Inflammatory macrophage treated with lipopolysaccharide for 4 hours (primary cell): ENCODE data around the gene THAP10.
"Not testable (repeated sequence)": the region's sequence is repeated elsewhere in the genome, so short reads cannot be mapped to it uniquely, and the experiment has no call there.

Source experiments
- DNase-seq: peaks from one replicate; pipeline ENCODE4 v3.0.0-alpha.2; 2020

The THAP10 gene

DNA sequence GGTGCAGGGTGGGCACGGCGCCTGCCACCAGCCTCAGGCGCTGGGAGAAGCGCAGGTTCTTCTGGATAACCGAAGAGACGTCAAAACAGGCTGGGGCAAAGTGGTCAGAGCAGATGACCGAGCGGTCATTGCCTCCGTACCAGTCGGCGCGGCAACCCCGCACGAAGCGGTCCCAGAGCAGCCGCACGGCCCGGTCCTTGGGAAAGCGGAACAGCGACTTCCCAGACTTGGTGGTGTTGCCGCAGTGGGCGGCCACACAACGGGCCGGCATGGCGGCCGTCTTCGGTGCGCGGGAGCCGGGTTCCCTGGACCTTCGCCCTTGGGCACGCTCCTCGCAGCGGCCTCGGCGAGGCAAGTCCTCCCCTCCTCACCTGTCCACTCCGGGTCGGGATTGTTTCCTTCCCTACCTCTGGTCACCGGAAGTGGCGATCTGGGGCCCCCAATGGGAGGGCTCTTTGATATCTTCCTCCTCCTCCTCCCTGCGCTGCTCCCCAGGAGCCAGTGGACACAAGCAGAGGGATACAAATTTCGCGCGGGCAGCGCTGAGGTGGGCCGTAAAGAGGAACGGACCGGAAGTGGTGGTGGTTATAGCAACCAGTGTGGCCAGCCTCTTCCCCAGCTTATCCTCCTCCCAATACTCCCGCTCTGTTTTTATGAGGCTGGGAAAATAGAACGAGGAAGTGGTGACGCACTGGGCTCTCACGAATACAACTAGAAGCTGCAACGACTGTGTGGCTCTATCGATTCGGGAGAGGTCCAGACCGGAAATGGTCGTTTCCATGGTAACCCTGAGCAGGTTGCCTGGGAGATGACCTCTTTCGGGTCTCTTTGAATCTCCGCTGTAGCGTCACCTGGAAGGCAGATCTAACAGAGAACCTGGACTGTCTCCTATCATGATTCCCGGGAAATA is at the start of gene THAP10, which contains the start of gene LRRC49:
TSS of gene THAP10 (minus strand) at position 432 of the 910 bp plus-strand sequence. CDS start at position 271, 161 bp downstream.
TSS of gene LRRC49 (plus strand) at position 825 of the 910 bp plus-strand sequence. CDS start at position 894, 69 bp downstream.
- DNase-seq, result peak; percentile 76

DNA sequence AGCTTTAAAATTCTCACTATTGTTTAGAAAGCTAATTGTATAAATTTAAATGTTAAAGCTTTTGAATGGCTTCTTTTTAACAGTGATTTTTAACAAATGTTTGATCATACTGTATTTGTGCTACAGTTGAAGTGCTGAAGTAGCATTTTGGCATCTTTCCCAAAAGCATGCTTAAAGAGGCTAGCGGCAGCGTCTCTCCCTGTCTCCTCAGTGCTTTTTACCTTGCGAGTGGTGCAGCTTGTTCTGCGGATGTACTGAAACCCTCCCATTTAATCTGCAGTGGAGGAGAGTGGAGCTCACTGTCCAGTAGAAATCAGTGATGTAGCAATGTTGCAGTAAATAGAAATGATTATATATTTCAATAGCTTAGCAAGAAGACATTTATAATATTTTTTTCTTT is 44.1 kb upstream of the THAP10 start:
- no peak for DNase-seq

DNA sequence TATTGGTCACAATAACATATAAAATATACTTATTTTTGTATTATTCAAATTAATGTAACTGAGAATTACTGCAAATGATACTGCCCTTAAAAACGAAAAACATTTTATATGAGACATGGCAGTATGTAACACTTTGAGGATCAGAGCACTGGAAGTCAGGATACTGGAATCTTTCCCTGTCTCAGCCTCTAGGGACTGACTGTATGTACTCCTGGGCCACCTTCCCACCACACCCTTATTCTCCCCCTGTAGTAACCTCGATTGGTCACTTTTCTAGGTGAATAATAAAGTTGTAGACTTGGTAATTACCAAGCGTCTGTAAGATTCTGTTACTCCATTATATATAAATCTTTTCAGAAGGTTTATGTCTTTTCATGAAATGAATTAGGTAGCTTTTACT is 43.4 kb upstream of the THAP10 start:
- no peak for DNase-seq

DNA sequence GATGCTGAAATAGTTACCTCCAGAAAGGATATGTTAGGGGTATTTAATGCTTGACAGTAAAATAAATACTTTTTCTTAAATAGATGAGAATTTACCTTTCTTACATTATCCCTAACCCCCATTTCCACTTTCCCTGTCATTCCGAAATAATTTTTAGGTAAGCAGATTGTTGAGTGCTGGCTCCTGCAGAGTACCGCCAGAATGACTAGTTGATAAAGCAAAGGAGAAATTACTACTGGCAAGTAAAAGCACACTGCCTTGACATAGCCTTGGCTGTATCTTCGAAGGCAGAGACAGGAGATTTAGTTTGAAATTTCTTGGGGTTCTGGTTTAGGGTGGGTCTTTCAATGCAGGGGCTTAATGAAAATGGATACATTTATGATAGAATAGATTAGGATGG is 41.2 kb upstream of the THAP10 start:
- no peak for DNase-seq

DNA sequence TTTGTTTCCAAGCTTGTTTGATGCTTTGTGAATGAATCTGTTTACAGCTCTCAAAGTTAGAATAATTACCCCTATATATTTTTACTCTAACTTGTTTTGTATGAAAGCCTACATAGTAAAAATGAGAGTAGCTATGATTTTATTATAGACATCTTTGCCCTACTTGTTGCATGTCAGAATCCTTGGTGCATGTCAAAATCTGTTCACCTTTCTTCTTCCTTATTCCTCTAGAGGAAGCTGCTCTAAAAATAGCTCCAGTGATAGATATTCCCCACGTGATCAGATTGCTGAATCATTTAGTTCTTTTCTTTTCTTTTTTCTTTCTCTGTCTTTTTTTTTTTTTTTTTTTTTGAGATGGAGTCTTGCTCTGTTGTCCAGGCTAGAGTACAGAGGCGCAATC is 40.2 kb upstream of the THAP10 start:
- DNase-seq, result peak; percentile 21

DNA sequence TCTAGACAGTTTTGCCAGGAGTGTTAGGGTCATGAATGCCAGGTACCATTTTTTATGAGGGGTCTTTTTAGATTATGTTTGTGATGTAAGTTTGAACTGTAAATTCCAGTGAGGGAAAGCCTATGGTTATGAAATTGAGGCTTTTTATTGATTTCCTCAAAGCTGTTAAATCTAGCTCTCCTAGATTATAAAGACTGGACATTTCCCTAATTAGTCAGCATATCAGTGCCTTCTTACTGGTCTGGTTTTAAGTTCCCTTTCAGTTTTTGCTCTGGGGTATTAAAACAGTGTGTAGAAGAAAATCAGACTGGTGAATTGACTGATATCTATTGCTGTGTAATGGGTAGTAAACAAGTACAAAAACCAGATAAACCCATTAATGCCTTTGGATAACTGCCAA is 39.6 kb upstream of the THAP10 start:
- peak; percentile 47 for DNase-seq

DNA sequence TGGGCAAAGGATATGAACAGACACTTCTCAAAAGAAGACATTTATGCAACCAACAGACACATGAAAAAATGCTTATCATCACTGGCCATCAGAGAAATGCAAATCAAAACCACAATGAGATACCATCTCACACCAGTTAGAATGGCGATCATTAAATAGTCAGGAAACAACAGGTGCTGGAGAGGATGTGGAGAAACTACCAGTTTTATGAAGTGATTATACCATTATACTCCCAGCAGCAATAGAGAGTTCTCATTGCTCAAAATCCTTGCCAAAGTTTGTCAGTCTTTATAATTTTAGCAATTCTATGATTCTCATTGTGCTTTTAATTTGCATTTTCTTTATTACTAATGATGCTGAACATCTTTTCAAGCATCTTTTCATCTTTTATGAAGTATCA is 34.7 kb upstream of the THAP10 start:
- DNase-seq, result not testable (repeated sequence)

DNA sequence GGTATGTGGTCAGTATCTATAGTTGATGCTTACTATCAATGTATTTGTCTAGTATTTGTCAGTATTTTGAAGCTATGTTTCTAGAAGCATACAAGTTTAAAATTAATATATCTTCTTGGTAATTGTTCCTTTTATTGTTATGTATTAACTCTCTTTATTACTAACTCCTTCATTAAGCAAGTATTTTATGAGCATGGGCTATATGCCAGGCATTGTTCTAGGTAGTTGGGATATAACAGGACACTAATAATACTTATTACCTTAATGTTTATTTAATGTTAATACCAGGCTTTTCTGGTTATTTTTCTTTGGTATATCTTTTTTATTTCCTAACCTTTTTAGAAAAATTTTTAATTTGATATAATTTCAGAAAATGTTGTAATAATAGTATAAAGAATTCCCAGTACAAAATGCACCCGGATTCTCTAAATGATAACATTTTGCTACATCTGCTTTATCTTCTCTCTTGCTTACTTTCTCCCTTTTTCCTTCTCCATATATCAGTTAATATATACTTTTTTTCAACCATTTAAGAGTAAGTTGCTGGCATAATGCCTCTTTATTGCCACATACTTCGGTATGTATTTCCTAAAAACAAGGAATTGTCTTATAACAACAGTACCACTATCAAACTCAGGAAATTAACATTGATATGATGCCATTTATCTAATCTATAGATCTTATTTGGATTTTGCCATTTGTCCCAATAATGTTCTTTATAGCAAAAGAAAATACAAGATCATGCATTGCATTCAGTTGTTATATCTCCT is 31.3 kb upstream of the THAP10 start:
- DNase-seq, result no peak

DNA sequence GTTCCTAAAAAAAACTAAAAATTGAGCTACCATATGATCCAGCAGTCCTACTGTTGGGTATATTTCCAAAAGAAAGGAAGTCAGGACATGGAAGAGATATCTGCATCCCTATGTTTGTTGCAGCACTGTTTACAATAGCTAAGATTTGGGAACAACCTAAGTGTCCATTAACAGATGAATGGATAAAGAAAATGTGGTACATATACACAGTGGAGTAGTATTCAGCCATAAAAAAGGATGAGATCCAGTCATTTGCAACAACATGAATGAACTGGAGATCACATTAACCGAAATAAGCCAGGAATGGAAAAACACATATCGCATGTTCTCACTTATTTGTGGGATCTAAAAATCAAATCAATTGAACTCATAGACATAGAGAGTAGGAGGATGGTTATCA is 29.9 kb upstream of the THAP10 start:
- DNase-seq, result no peak

DNA sequence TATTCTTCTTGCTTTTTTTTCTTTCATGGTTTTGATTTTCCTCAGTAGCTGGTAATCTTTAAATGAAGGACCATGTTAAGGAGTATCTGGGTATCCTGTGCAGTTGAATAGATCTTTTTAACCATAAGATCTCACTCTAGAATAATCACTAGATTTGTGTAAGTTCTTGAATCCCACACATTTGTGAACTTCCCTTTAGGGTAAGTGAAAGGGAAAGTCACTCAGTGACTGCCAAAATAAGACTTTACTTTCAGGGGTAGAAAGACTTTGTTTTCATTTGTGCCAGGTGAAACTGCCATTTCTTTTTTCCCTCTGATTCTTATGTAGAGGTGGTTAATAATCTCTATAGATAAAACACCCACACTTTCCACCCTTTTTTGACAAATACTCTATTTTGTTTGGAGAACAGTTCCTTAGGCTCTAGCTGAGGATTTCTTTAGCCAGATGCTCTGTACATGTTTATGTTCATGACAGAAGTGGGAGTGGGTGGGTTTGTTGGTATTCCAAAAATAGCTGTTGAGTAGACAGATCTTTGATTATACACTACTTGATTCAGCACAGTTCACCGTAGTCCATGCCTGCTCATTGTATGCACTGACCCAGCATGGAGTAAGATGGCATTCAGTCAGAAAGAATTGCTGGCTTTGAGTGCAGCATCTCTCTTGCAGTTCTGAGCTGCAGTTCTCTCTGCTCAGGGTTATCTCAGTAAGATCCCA is 28.9 kb upstream of the THAP10 start:
- DNase-seq, result peak; percentile 51

DNA sequence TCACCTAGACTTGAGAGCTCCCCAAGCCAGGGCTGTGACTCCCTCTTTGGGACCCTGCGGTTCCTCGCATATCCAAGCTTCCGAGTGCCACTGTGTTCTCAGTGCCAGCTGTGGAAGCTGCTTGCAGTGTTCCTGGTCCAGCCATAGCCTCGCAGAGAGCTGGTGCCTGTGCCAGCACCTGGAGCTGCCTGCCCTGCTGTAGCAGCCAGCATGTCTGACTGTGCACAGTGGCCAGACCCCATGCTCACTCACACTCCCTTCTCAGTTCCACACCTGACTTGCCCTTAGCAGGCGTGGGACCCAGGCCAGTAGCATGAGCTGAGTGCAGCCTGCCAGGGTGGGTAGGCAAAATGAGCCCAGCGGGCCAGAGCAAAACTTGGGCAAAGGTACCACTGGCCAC is 25.7 kb upstream of the THAP10 start:
- no peak for DNase-seq

DNA sequence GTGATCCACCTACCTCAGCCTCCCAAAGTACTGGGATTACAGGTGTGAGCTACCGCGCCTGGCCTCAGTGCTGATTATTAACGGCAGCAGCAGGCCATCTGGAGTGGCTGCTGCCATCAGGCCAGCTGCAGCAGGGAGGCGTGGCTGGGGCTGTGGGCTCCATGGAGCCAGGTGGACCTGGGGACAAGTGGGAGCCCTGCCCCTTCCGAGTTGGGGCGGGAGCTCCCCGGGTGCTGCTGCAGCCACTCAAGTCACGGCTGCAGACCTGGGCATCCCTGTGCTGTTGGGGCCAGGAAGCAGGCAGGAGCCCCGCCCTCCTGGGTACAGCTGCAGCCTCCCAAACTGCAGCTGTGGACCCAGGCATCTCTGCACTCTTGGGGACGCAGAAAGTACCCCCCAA is 24.3 kb upstream of the THAP10 start:
- no peak for DNase-seq

DNA sequence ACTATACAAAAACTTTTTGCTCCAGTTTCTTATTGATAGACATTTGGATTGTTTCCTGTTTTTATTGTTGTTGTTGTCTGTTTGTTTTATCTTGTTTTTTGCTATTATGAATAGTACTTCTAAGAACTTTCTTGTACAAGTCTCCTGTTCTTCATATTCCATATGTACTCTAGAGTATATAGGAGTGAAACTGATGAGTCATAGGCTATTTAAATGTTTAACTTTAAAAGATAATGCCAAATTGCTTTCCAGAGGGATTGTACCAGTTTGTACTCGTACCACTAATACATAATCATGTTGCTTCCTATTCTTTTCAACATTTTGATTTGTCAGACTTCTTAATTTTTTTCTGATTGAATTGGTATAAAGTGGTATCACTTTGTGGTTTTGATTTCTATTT is 20.0 kb upstream of the THAP10 start:
- DNase-seq, result no peak

DNA sequence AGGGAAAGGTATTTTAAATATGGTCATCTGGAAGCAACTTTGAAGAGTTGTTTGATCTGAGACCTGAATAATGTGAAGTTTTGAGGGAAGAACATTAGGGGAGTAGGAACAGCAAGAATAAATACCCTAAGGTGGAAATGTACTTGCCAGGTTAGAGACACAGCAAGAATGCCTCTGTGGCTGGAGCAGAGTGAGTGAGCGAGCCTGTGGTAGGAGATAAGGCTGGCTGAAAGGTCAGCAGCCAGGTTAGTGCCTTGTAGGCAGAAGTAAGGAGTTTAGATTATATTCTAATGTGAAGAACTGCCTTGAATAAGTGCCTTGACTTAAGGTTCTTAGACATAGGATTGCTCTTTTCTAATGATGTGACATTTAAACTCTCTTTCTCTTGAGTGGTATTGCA is 18.7 kb upstream of the THAP10 start:
- DNase-seq, result no peak

DNA sequence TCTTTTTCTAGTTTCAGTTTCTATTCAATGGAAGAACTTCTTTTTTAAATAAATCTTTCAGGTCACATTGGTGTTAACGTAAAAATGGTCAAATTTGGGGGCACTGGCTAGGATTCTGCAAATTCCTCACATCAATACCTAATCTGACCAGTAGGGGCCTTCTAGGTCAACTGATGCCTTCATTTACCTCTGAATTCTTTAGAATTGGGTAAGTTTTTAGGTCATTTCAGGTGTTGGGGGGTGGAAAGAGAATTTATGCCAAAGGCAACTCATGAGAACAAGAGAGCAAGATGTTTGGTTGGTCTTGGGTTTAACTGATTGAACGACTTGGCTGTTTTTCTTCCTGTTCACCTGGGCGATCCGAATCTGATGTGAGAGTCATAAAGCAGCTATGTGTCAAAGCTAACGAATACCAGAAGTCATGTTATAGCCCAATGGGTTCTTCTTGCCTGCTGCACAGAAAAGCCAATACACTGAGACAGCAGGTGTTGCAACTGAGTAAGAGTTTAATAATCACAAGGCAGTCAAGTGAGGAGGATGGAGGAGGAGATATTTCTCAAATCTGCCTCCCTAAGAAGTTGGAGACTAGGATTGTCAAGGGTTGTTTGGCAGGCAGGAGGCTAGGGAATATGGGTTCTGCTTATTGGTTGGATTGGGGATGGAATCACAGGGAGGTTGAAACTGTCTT is 15.7 kb upstream of the THAP10 start:
- DNase-seq, result no peak

DNA sequence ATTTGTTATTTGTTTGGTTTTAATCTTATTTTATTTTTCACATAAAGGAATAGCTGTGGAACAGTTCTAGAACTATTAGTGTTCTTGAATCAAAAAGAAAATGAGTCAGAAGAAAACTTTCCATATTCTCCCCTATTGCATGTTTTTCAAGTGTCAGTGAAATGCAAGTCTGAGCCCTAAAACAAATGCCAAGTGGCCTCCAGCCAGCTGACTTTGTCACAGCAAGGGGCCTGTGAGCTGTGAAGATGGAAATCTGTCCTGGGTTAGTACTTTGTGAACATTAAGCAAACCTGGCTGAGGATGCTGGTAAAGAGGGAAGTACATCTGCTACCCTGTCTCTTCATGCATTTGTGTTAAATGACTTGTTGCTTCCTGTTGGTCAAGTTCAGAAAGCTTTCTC is 14.6 kb upstream of the THAP10 start:
- DNase-seq, result no peak

DNA sequence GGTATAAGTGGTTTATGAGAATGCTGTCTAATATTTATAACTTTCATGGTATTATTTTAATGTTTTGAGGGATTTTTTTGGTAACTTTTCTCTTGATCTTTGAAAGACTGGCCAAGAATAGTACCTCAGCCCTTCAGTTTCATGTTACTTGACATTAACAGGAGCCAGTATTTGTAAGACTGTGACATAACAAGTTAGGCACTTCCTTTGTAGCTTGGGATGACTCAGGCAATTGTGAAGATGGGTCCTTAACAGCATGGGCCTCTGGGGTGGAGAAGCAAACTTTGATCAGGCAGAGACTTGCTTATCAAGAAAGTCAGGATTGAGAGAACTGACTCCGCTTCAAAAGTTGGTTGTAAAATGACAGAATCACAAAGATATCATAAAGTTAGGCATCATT is 9.9 kb upstream of the THAP10 start:
- DNase-seq, result peak; percentile 4

DNA sequence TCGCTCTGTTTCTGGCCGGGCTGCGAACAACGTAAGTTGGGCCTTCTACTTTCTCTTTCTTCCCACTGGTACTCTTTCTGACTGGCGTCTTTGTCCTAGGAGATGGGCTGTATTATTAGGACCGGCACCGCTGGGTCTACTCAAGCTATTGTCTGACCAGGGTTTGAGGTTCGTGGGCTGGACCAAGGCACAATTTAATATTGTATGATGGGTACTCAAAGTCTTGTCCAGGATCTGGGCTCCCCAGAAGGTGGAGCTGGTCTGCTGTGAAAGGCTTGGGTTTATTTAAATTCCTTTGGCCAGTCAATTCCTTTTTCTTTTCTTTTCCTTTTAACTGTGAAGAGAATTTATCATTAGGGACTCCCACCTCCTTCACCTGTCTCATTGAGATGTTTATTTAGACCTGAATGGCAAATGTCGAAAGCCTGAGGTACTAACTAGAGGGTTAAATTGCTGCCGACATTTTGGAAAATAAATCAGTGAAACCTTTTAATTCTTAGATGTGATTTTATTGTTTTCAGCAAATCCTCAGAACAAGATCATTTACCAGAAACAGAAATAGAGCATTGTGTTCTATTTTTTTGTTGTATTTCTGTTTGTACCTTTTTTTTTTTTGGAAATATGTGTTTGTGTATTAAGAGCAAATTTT is 803 bp upstream of the THAP10 start:
- peak; percentile 22 for DNase-seq

DNA sequence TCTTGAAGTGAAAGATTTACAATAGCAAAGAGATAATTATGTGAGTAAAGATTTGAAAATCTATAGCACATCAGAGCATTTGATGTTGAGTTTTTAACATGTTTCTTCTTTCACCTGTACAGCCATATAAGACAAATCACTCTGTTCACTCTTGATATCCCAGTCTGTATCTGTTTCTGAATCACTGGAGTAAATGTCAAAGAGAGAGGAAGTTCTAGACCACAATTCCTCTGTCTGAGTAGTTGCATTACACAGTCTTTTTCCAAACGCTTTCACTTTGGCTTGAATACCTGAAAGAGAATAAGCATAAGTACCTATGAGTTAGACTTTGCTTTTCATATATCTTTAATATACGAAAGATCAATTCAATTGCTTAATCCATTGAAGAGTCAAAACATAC is 9.9 kb downstream of the THAP10 start:
- DNase-seq, result peak; percentile 40

DNA sequence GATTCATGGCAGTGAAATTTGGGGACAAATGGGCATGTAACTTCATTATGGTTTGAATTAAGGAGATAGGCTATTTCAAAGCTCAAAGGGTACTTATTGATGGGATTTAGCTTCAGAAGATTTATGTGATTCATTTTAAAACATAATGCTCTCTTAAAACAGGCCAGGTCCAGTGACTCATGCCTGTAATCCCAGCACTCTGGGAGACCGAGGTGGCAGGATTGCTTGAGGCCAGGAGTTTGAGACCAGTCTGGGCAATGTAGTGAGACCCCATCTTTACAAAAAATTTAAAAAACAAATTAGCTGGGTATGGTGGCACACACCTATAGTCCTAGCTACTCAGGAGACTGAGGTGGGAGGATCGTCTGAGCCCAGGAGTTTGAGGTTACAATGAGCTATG is 11.5 kb downstream of the THAP10 start:
- DNase-seq, result no peak

DNA sequence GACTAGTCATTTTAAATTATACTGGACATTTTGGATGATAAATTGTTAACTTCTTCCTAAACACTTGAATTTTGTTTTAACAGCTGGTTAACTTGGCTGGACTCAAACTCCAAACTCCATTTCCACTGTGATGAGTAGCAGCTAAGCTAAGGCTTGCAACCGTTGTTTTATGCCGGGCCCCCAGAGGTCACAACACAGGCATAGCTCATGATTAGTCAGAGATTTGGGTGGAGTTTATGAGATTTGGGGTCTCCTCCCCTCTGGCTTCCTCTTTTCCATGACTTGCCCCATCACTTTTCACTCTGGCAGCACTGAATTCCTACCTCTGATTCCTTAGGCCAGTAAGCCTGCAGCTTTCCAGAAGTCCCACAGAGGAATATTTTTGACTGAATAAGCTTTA is 12.8 kb downstream of the THAP10 start:
- no peak for DNase-seq

DNA sequence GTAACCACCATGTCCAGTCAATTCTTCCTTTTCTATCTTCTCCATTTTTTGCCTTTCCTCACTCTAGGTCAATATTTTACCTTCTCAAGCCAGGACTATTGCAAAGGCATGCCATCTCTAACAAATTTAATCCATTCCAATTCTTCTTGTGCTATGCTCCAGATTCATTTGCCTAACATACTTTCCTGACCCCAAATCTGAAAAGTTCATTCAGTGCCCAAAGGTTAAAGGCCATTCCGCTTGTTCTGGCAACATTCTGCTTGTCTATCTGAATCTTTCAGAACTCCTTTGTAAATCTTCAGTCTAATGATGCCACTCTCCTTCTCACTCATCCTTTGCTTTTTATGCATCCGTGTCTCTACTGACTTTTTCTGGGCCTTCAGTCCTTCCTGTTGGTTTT is 15.6 kb downstream of the THAP10 start:
- DNase-seq, result no peak
